GM23338 (cell line): Measurements from ENCODE around the gene SLC45A1. TPM values are rescaled to one million over a fixed set of nuclear protein-coding genes. Genes with fewer than 3 reads are reported as not detected.

Experiments
- ATAC-seq: fragments of 200-7000 bp; cut with Tn5 transposase; 3 replicates; pipeline ENCODE4 v1.9.1; 2020
- DNase-seq: peaks from one replicate; pipeline ENCODE4 v3.0.0-alpha.2; 2015; ENCODE audit warnings: low spot score
- H2AFZ ChIP-seq: fragments of 200-600 bp; sonication (generic); 2 replicates; pipeline ENCODE4 v1.8.0; 2016; ENCODE audit warnings: antibody characterized with exemption, mild to moderate bottlenecking, moderate library complexity
- H3F3A ChIP-seq: fragments of 200-600 bp; sonication (generic); replicated peaks from 2 replicates; pipeline ENCODE4 v1.8.0; 2017; ENCODE audit warnings: antibody characterized with exemption, mixed run types, low read depth
- H3K27ac ChIP-seq: fragments of 200-600 bp; sonication (generic); 2 replicates; pipeline ENCODE4 v1.6.1; 2016; ENCODE audit warnings: low read depth
- H3K27me3 ChIP-seq: fragments of 200-600 bp; sonication (generic); 2 replicates; pipeline ENCODE4 v1.8.0; 2016; ENCODE audit warnings: mild to moderate bottlenecking, mixed run types, moderate library complexity; ENCODE audit not compliant: insufficient read depth
- H3K36me3 ChIP-seq: fragments of 200-600 bp; sonication (generic); 2 replicates; pipeline ENCODE4 v1.8.0; 2016; ENCODE audit warnings: mild to moderate bottlenecking; ENCODE audit not compliant: insufficient read depth
- H3K4me1 ChIP-seq: fragments of 200-600 bp; sonication (generic); 2 replicates; pipeline ENCODE4 v1.8.0; 2016; ENCODE audit warnings: mild to moderate bottlenecking, moderate library complexity; ENCODE audit not compliant: insufficient read depth
- H3K4me2 ChIP-seq: fragments of 200-600 bp; sonication (generic); 2 replicates; pipeline ENCODE4 v1.7.1; 2017; ENCODE audit warnings: mixed run types
- H3K4me3 ChIP-seq: fragments of 200-600 bp; sonication (generic); 2 replicates; pipeline ENCODE4 v1.6.1; 2016; ENCODE audit warnings: mixed run types
- H3K79me2 ChIP-seq: fragments of 200-600 bp; sonication (generic); replicated peaks from 2 replicates; pipeline ENCODE4 v1.8.0; 2017; ENCODE audit warnings: mild to moderate bottlenecking; ENCODE audit not compliant: insufficient read depth
- H3K9me2 ChIP-seq: fragments of 200-600 bp; sonication (generic); 2 replicates; pipeline ENCODE4 v1.8.0; 2017; ENCODE audit not compliant: insufficient read depth
- H4K20me1 ChIP-seq: fragments of 200-600 bp; sonication (generic); replicated peaks from 2 replicates; pipeline ENCODE4 v1.8.0; 2017; ENCODE audit warnings: mild to moderate bottlenecking; ENCODE audit not compliant: insufficient read depth
- H3K27ac Mint-ChIP-seq: 2 replicates; pipeline ENCODE4 v1.8.0; 2020; ENCODE audit warnings: inconsistent platforms, mild to moderate bottlenecking, moderate library complexity, mixed read lengths
- H3K27me3 Mint-ChIP-seq: 3 replicates; pipeline ENCODE4 v1.8.0; 2022; ENCODE audit warnings: low read depth, mild to moderate bottlenecking, moderate library complexity, mixed read lengths, inconsistent platforms; ENCODE audit not compliant: insufficient read depth, poor library complexity
- H3K36me3 Mint-ChIP-seq: 3 replicates; pipeline ENCODE4 v1.8.0; 2021; ENCODE audit warnings: low read depth, mild to moderate bottlenecking, inconsistent platforms, moderate library complexity, mixed read lengths
- H3K4me1 Mint-ChIP-seq: 3 replicates; pipeline ENCODE4 v1.8.0; 2020; ENCODE audit warnings: mild to moderate bottlenecking, inconsistent platforms, mixed read lengths
- H3K4me3 Mint-ChIP-seq: 3 replicates; pipeline ENCODE4 v1.8.0; 2021; ENCODE audit warnings: moderate library complexity, mild to moderate bottlenecking, inconsistent platforms, mixed read lengths
- H3K9me3 Mint-ChIP-seq: 3 replicates; pipeline ENCODE4 v1.8.0; 2020; ENCODE audit warnings: moderate library complexity, mild to moderate bottlenecking, inconsistent platforms, mixed read lengths
- CREB1 ChIP-seq: fragments of 250-450 bp; sonication (Bioruptor Pico); IDR thresholded peaks from 2 replicates; pipeline ENCODE4 v1.5.0; 2020; ENCODE audit warnings: low read depth, mild to moderate bottlenecking, moderate library complexity
- CTCF ChIP-seq, 2 experiments: fragments of 200-600 bp in 1 of 2; sonication (generic) in 1 of 2; conservative IDR thresholded peaks; 2 replicates each; pipeline versions ENCODE4 v1.5.1 to v1.6.1; 2016 to 2017; ENCODE audit warnings: antibody characterized with exemption in 2 of 2, low read depth in 2 of 2, mild to moderate bottlenecking in 2 of 2, moderate library complexity in 1 of 2
- ETS1 ChIP-seq: IDR thresholded peaks from 2 replicates; pipeline ENCODE4 v1.6.1; 2016; ENCODE audit warnings: antibody characterized with exemption
- EZH2 ChIP-seq: fragments of 200-600 bp; sonication (generic); IDR thresholded peaks from one replicate; pipeline ENCODE4 v1.8.0; 2017; ENCODE audit warnings: antibody characterized with exemption, mild to moderate bottlenecking, low read depth; ENCODE audit not compliant: unreplicated experiment
- EZH2phosphoT487 ChIP-seq: fragments of 200-600 bp; sonication (generic); IDR thresholded peaks from one replicate; pipeline ENCODE4 v1.8.1; 2018; ENCODE audit warnings: antibody characterized with exemption; ENCODE audit not compliant: unreplicated experiment
- JUNB ChIP-seq: IDR thresholded peaks from one replicate; pipeline ENCODE4 v1.6.1; 2016; ENCODE audit warnings: antibody characterized with exemption; ENCODE audit not compliant: unreplicated experiment
- NANOG ChIP-seq: IDR thresholded peaks from 2 replicates; pipeline ENCODE4 v1.6.1; 2016; ENCODE audit warnings: antibody characterized with exemption, borderline replicate concordance
- POLR2AphosphoS5 ChIP-seq: IDR thresholded peaks from 2 replicates; pipeline ENCODE4 v1.6.1; 2016; ENCODE audit warnings: antibody characterized with exemption, low read depth
- STAT1 ChIP-seq: IDR thresholded peaks from one replicate; pipeline ENCODE4 v1.6.1; 2016; ENCODE audit warnings: antibody characterized with exemption; ENCODE audit not compliant: unreplicated experiment
- ZNF114 ChIP-seq: fragments of 250-450 bp; sonication (Bioruptor Pico); IDR thresholded peaks from 2 replicates; pipeline ENCODE4 v1.5.0; 2020; ENCODE audit warnings: mild to moderate bottlenecking, moderate library complexity
- ZNF331 ChIP-seq: fragments of 250-450 bp; sonication (Bioruptor Pico); IDR thresholded peaks from 2 replicates; pipeline ENCODE4 v1.5.0; 2020; ENCODE audit warnings: low read depth, mild to moderate bottlenecking, moderate library complexity
- polyA plus RNA-seq: library from polyadenylated mRNA; unstranded; fragments of >200 nt; fragmentation: Nextera tagmentation; extraction: Ambion mirVana; gene quantifications from 2 replicates; pipeline ENCODE4 v1.2.1, GENCODE V29; 2016
- total RNA-seq: library from RNA; depleted of rRNA; stranded (reverse); fragments of >200 nt; shearing (Covaris generic); gene quantifications from 2 replicates; pipeline ENCODE4 v1.2.3, GENCODE V29; 2014
- TF ChIP-seq, protein P1 (sequence below): IDR thresholded peaks from one replicate; pipeline ENCODE4 v1.6.1; 2018; ENCODE audit warnings: antibody characterized with exemption; ENCODE audit not compliant: unreplicated experiment

SLC45A1 gene
- total and polyA plus RNA-seq, 2 experiments from 2014 or later: 1.3 to 2.3 TPM

- Histone ChIP-seq H3K4me3 (no peak overlapping the region), H3K4me1 (no peaks in the 10 kb centered on the region), H3K4me2 (no peak overlapping the region), H3K27me3 (no peaks in the 10 kb centered on the region), H3K9me2 (no peaks in the 10 kb centered on the region), H3K36me3 (no peaks in the 10 kb centered on the region), H4K20me1 (no peaks in the 10 kb centered on the region), H3K27ac (no peak overlapping the region), H3F3A (no peaks in the 10 kb centered on the region), H2AFZ (no peak overlapping the region), H3K79me2 (no peaks in the 10 kb centered on the region)
- Mint-ChIP-seq H3K27ac (no peak overlapping the region), H3K27me3 (peaks cover 10% of the 10 kb centered on the region), H3K4me3 (no peak overlapping the region), H3K9me3 (peaks cover 2% of the 10 kb centered on the region; the same call in 1 of the 3 replicates), H3K36me3 (no peaks in the 10 kb centered on the region), H3K4me1 (no peaks in the 10 kb centered on the region; the same call in 2 of the 3 replicates)
- no peak for DNase-seq
- no peak for ATAC-seq
- TF ChIP-seq ZNF331 (CRISPR knock-in tag) (no peak), JUNB (no peak), CTCF (conservative IDR thresholded peaks at IDR 0.05; ENCODE audit: low read depth in 2 of 2) (no peak), ZNF114 (no peak)
Observed at GRCh38 chr1:8325771-8326170, 7.9 kb downstream of the SLC45A1 start.

DNA sequence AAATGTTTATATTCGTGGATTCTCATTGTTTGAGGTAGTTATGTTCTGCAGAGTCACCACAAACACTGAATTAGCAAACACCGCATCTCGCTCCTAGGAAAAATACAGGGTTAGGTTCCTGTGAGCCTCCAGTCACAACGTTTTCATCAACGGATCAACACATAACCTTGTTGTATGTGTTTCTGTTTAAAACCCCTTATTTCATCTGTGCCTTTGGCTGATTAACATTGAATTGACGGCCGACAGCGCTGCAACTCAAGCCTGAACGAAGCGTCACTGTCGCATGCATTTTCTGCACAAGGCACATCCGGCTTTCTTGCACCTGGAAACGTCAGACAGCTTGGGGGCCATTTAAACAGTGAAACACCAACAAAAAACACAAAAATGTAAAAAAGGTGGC lies 8.4 kb downstream of the SLC45A1 start:
- no peaks in the 10 kb centered on the region for H3K36me3 ChIP-seq
- DNase-seq: no peak
- no peak overlapping the region for H3K27ac Mint-ChIP-seq
- no peak for TF ChIP-seq ZNF114
- TF ChIP-seq JUNB: no peak
- no peak for TF ChIP-seq CREB1
- no peak for TF ChIP-seq CTCF (conservative IDR thresholded peaks at IDR 0.05; ENCODE audit: low read depth in 2 of 2)
- no peak for TF ChIP-seq STAT1
- no peak for TF ChIP-seq POLR2AphosphoS5
- no peak for TF ChIP-seq ETS1
- no peak for TF ChIP-seq NANOG
- no peak for TF ChIP-seq ZNF331 (CRISPR knock-in tag)
- TF ChIP-seq, protein P1, sequence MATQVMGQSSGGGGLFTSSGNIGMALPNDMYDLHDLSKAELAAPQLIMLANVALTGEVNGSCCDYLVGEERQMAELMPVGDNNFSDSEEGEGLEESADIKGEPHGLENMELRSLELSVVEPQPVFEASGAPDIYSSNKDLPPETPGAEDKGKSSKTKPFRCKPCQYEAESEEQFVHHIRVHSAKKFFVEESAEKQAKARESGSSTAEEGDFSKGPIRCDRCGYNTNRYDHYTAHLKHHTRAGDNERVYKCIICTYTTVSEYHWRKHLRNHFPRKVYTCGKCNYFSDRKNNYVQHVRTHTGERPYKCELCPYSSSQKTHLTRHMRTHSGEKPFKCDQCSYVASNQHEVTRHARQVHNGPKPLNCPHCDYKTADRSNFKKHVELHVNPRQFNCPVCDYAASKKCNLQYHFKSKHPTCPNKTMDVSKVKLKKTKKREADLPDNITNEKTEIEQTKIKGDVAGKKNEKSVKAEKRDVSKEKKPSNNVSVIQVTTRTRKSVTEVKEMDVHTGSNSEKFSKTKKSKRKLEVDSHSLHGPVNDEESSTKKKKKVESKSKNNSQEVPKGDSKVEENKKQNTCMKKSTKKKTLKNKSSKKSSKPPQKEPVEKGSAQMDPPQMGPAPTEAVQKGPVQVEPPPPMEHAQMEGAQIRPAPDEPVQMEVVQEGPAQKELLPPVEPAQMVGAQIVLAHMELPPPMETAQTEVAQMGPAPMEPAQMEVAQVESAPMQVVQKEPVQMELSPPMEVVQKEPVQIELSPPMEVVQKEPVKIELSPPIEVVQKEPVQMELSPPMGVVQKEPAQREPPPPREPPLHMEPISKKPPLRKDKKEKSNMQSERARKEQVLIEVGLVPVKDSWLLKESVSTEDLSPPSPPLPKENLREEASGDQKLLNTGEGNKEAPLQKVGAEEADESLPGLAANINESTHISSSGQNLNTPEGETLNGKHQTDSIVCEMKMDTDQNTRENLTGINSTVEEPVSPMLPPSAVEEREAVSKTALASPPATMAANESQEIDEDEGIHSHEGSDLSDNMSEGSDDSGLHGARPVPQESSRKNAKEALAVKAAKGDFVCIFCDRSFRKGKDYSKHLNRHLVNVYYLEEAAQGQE: no peak
- TF ChIP-seq EZH2phosphoT487: no peak
- TF ChIP-seq EZH2: no peak

More for the DNA sequence above, 8.4 kb downstream of the SLC45A1 start:
- H2AFZ ChIP-seq: no peak overlapping the region
- no peaks in the 10 kb centered on the region for H3K9me2 ChIP-seq
- H3K4me3 ChIP-seq: no peak overlapping the region
- H4K20me1 ChIP-seq: no peaks in the 10 kb centered on the region
- H3K4me3 Mint-ChIP-seq: no peak overlapping the region
- H3K4me1 ChIP-seq: no peaks in the 10 kb centered on the region
- no peaks in the 10 kb centered on the region for H3K36me3 Mint-ChIP-seq
- no peaks in the 10 kb centered on the region; the same call in 2 of the 3 replicates for H3K4me1 Mint-ChIP-seq
- no peak overlapping the region for H3K27ac ChIP-seq
- H3K27me3 Mint-ChIP-seq: peaks cover 10% of the 10 kb centered on the region
- H3K9me3 Mint-ChIP-seq: peaks cover 2% of the 10 kb centered on the region; the same call in 1 of the 3 replicates
- H3F3A ChIP-seq: no peaks in the 10 kb centered on the region
- no peak for ATAC-seq
- no peak overlapping the region for H3K4me2 ChIP-seq
- no peaks in the 10 kb centered on the region for H3K27me3 ChIP-seq
- no peaks in the 10 kb centered on the region for H3K79me2 ChIP-seq
